Tibial nerve (tissue), 4 donors: Measurements from ENCODE around the gene E2F7. TPM values are rescaled to one million over a fixed set of nuclear protein-coding genes. Genes with fewer than 3 reads are reported as not detected.
"Not testable (repeated sequence)": the region's sequence is repeated elsewhere in the genome, so short reads cannot be mapped to it uniquely, and the experiment has no call there.

Source experiments
- DNase-seq, 2 donors: peaks; one replicate each; pipeline ENCODE4 v3.0.0-alpha.2; 2019; ENCODE audit warnings: low spot score in 2 of 2
- H3K27ac ChIP-seq, 4 donors: fragments of 200-600 bp; sonication (generic) in 3 of 4; one replicate each; pipeline ENCODE4 v1.5.1; 2017 to 2019; ENCODE audit warnings: mild to moderate bottlenecking in 1 of 4
- H3K27me3 ChIP-seq, 2 donors: fragments of 200-600 bp; sonication (generic) in 1 of 2; one replicate each; pipeline versions ENCODE4 v1.5.1 to v1.6.0; 2017 to 2019
- H3K36me3 ChIP-seq, 3 donors: fragments of 200-600 bp; sonication (generic); one replicate each; pipeline ENCODE4 v1.5.1; 2018 to 2019
- H3K4me1 ChIP-seq, 4 donors: fragments of 200-600 bp; sonication (generic) in 3 of 4; one replicate each; pipeline ENCODE4 v1.5.1; 2017 to 2019
- H3K4me3 ChIP-seq, 4 donors: fragments of 200-600 bp; sonication (generic) in 3 of 4; one replicate each; pipeline ENCODE4 v1.5.1; 2017 to 2019; ENCODE audit warnings: mild to moderate bottlenecking in 1 of 4, moderate library complexity in 1 of 4
- H3K9me3 ChIP-seq, 4 donors: fragments of 200-600 bp; sonication (generic) in 3 of 4; one replicate each; pipeline ENCODE4 v1.5.1; 2017 to 2019
- CTCF ChIP-seq, 5 experiments: fragments of 200-600 bp in 3 of 5; fragments of 450-650 bp in 2 of 5; sonication (generic) in 3 of 5; IDR thresholded peaks; one replicate each; pipeline ENCODE4 v1.5.1; 2016 to 2019; ENCODE audit warnings: antibody characterized with exemption in 5 of 5, mild to moderate bottlenecking in 3 of 5, moderate library complexity in 2 of 5
- EP300 ChIP-seq, 2 donors: sonication (generic); formaldehyde crosslinking; IDR thresholded peaks; one replicate each; pipeline ENCODE4 v1.6.1; 2017; ENCODE audit warnings: antibody characterized with exemption in 2 of 2, mild to moderate bottlenecking in 1 of 2
- POLR2A ChIP-seq, 2 donors: fragments of 450-650 bp; IDR thresholded peaks; one replicate each; pipeline ENCODE4 v1.6.1; 2017; ENCODE audit warnings: antibody characterized with exemption in 2 of 2, mild to moderate bottlenecking in 2 of 2, moderate library complexity in 2 of 2
- WGBS, 2 donors: methylation state at CpG; one replicate each; pipeline ENCODE4 v1.1.5; 2018; 5-methylcytosine and 5-hydroxymethylcytosine counted together
- total RNA-seq, 4 donors: library from RNA; depleted of rRNA; stranded (reverse); fragments of >200 nt; gene quantifications; one replicate each; pipeline ENCODE4 v1.1.0, GENCODE V29; 2016

The E2F7 gene
- total RNA-seq, 4 donors from 2014 or later, result under 0.01 to 0.39 TPM; not detected in 2

GRCh38 chr12:77104792-77105191 lies 39.4 kb upstream of the E2F7 start:
- 64 to 72% methylated on average over 3 of the region's 3 CpGs for WGBS, 2 donors
- Histone ChIP-seq H3K27me3 (no peaks in the 10 kb centered on the region), H3K4me3 (no peak overlapping the region), H3K9me3 (no peaks in the 10 kb centered on the region), H3K36me3 (no peaks in the 10 kb centered on the region), H3K27ac (no peak overlapping the region), H3K4me1 (no peaks in the 10 kb centered on the region)
- no peak for DNase-seq
- TF ChIP-seq POLR2A (IDR thresholded peaks at IDR 0.05), result no peak

- Histone ChIP-seq H3K36me3 (no peaks in the 10 kb centered on the region), H3K9me3 (no peaks in the 10 kb centered on the region), H3K27me3 (no peaks in the 10 kb centered on the region), H3K4me1 (no peaks in the 10 kb centered on the region), H3K27ac (no peak overlapping the region), H3K4me3 (no peak overlapping the region)
- no peak for DNase-seq
- TF ChIP-seq POLR2A (IDR thresholded peaks at IDR 0.05) (no peak), CTCF (IDR thresholded peaks at IDR 0.05) (no peak), EP300 (IDR thresholded peaks at IDR 0.05) (no peak)
- WGBS, 2 donors, result 67 to 82% methylated on average over 1 of the region's 1 CpG
Observed at GRCh38 chr12:77104286-77104685, 38.9 kb upstream of the E2F7 start.

GRCh38 chr12:77102691-77103090 lies 37.3 kb upstream of the E2F7 start:
- WGBS, 2 donors, result 88 to 95% methylated on average over 1 of the region's 1 CpG
- DNase-seq, result no peak
- TF ChIP-seq CTCF (IDR thresholded peaks at IDR 0.05) (no peak), EP300 (IDR thresholded peaks at IDR 0.05) (no peak), POLR2A (IDR thresholded peaks at IDR 0.05) (no peak)
- no peaks in the 10 kb centered on the region for H3K4me1 ChIP-seq
- no peaks in the 10 kb centered on the region for H3K36me3 ChIP-seq
- H3K4me3 ChIP-seq, result no peak overlapping the region
- H3K27me3 ChIP-seq, result no peaks in the 10 kb centered on the region
- no peak overlapping the region for H3K27ac ChIP-seq
- H3K9me3 ChIP-seq, result no peaks in the 10 kb centered on the region

GRCh38 chr12:77102123-77102522 lies 36.8 kb upstream of the E2F7 start:
- H3K9me3 ChIP-seq, result no peaks in the 10 kb centered on the region
- TF ChIP-seq EP300 (IDR thresholded peaks at IDR 0.05), result no peak
- no peak for TF ChIP-seq POLR2A (IDR thresholded peaks at IDR 0.05)
- no peak for TF ChIP-seq CTCF (IDR thresholded peaks at IDR 0.05)

GRCh38 chr12:77099799-77100198 lies 34.4 kb upstream of the E2F7 start:
- Histone ChIP-seq H3K4me3 (no peak overlapping the region), H3K27me3 (no peaks in the 10 kb centered on the region), H3K9me3 (no peaks in the 10 kb centered on the region), H3K4me1 (no peaks in the 10 kb centered on the region), H3K36me3 (no peaks in the 10 kb centered on the region), H3K27ac (no peak overlapping the region)
- WGBS, 2 donors, result 68 to 70% methylated on average over 2 of the region's 2 CpGs
- no peak for DNase-seq
- TF ChIP-seq CTCF (IDR thresholded peaks at IDR 0.05) (no peak), POLR2A (IDR thresholded peaks at IDR 0.05) (no peak), EP300 (IDR thresholded peaks at IDR 0.05) (no peak)

More at GRCh38 chr12:77102123-77102522, 36.8 kb upstream of the E2F7 start:
- Histone ChIP-seq H3K4me1 (no peaks in the 10 kb centered on the region), H3K4me3 (no peak overlapping the region), H3K27ac (no peak overlapping the region), H3K36me3 (no peaks in the 10 kb centered on the region), H3K27me3 (no peaks in the 10 kb centered on the region)
- DNase-seq, result no peak
- WGBS, 2 donors, result 81 to 91% methylated on average over 2 of the region's 2 CpGs

GRCh38 chr12:77097846-77098245 lies 32.5 kb upstream of the E2F7 start:
- Histone ChIP-seq H3K36me3 (no peaks in the 10 kb centered on the region), H3K27me3 (no peaks in the 10 kb centered on the region), H3K9me3 (peaks cover 0 to 5% (median 0%) of the 10 kb centered on the region in 4 donors), H3K27ac (no peak overlapping the region), H3K4me1 (no peaks in the 10 kb centered on the region), H3K4me3 (no peak overlapping the region)
- DNase-seq, result no peak
- TF ChIP-seq CTCF (IDR thresholded peaks at IDR 0.05) (no peak), EP300 (IDR thresholded peaks at IDR 0.05) (no peak), POLR2A (IDR thresholded peaks at IDR 0.05) (no peak)
- WGBS, 2 donors, result 86 to 90% methylated on average over 3 of the region's 3 CpGs

- H3K27me3 ChIP-seq, H3K9me3 ChIP-seq, H3K27ac ChIP-seq, DNase-seq, H3K4me1 ChIP-seq, H3K36me3 ChIP-seq, H3K4me3 ChIP-seq: not testable (repeated sequence)
- 74 to 79% methylated on average over 3 of the region's 3 CpGs for WGBS, 2 donors
Observed at GRCh38 chr12:77092227-77092626, 26.9 kb upstream of the E2F7 start.
